HEK293 (cell line): ENCODE measurements around the gene TTC1.

Experiments
- CTCF ChIA-PET: fragments of 350-600 bp; formaldehyde crosslinking; extraction: SDS; loops from one replicate; lab custom pipeline; 2021; ENCODE audit warnings: antibody characterized with exemption; lab: Yijun Ruan, JAX
- POLR2A ChIA-PET: fragments of 300-600 bp; formaldehyde crosslinking; extraction: SDS; loops from one replicate; lab custom pipeline; 2020; ENCODE audit warnings: antibody characterized with exemption, inconsistent platforms; lab: Yijun Ruan, JAX
- H3K27ac ChIP-seq: fragments of 200-500 bp; sonication (Bioruptor generic); 2 replicates; pipeline ENCODE4 v1.5.1; 2014; ENCODE audit warnings: low read depth, low read length, control low read depth, inconsistent platforms; ENCODE audit errors: extremely low read depth
- H3K36me3 ChIP-seq, 2 experiments: fragments of 200-500 bp in 1 of 2; sonication (Bioruptor generic) in 1 of 2; 1 replicate in 1 of 2; 2 replicates in 1 of 2; pipeline ENCODE4 v1.5.1; 2014 to 2017; ENCODE audit warnings: inconsistent platforms in 2 of 2, low read length in 2 of 2; ENCODE audit not compliant: control insufficient read depth in 2 of 2, insufficient read depth in 1 of 2
- H3K4me1 ChIP-seq: fragments of 200-500 bp; sonication (Bioruptor generic); 2 replicates; pipeline ENCODE4 v1.5.1; 2014; ENCODE audit warnings: mild to moderate bottlenecking, low read length, inconsistent platforms; ENCODE audit not compliant: control insufficient read depth, insufficient read depth
- H3K4me3 ChIP-seq: 2 replicates; pipeline ENCODE4 v1.5.1; 2011; ENCODE audit warnings: low read depth, mild to moderate bottlenecking, control low read depth, low read length, moderate library complexity
- H3K9me3 ChIP-seq: fragments of 200-500 bp; sonication (Bioruptor generic); 2 replicates; pipeline ENCODE4 v1.5.1; 2014; ENCODE audit warnings: low read depth, low read length, inconsistent platforms; ENCODE audit not compliant: control insufficient read depth, insufficient read depth
- OSR2 ChIP-seq: fragments of 450-650 bp; formaldehyde crosslinking; IDR thresholded peaks from 2 replicates; pipeline ENCODE4 v1.5.1; 2016; ENCODE audit warnings: missing biosample characterization, missing genetic modification characterization
- OVOL3 ChIP-seq: fragments of 450-650 bp; formaldehyde crosslinking; IDR thresholded peaks from 2 replicates; pipeline ENCODE4 v1.5.1; 2016; ENCODE audit warnings: missing biosample characterization, missing genetic modification characterization
- PRDM1 ChIP-seq: fragments of 450-650 bp; formaldehyde crosslinking; IDR thresholded peaks from 2 replicates; pipeline ENCODE4; 2016; ENCODE audit warnings: missing biosample characterization, missing genetic modification characterization
- RBAK ChIP-seq: fragments of 450-650 bp; formaldehyde crosslinking; IDR thresholded peaks from 2 replicates; pipeline ENCODE4 v1.5.1; 2016; ENCODE audit warnings: missing biosample characterization, missing genetic modification characterization
- SETDB1 ChIP-seq: IDR thresholded peaks from one replicate; pipeline ENCODE4 v1.6.1; 2017; ENCODE audit warnings: mild to moderate bottlenecking, low read length, moderate library complexity, mixed read lengths; ENCODE audit not compliant: insufficient read length
- ZFHX2 ChIP-seq: fragments of 450-650 bp; formaldehyde crosslinking; conservative IDR thresholded peaks from 2 replicates; pipeline ENCODE4 v1.5.1; 2016; ENCODE audit warnings: missing biosample characterization, missing genetic modification characterization
- ZFP3 ChIP-seq: fragments of 450-650 bp; formaldehyde crosslinking; IDR thresholded peaks from 2 replicates; pipeline ENCODE4 v1.5.1; 2016; ENCODE audit warnings: low read depth, missing biosample characterization, missing genetic modification characterization
- ZNF146 ChIP-seq: fragments of 450-650 bp; formaldehyde crosslinking; IDR thresholded peaks from 2 replicates; pipeline ENCODE4 v1.5.1; 2016; ENCODE audit warnings: missing biosample characterization, missing genetic modification characterization
- ZNF157 ChIP-seq: fragments of 450-650 bp; formaldehyde crosslinking; IDR thresholded peaks from 2 replicates; pipeline ENCODE4 v1.5.1; 2016; ENCODE audit warnings: missing biosample characterization, missing genetic modification characterization
- ZNF16 ChIP-seq: fragments of 450-650 bp; formaldehyde crosslinking; IDR thresholded peaks from 2 replicates; pipeline ENCODE4 v1.5.1; 2016; ENCODE audit warnings: low read depth, missing biosample characterization, missing genetic modification characterization
- ZNF24 ChIP-seq: fragments of 450-650 bp; formaldehyde crosslinking; IDR thresholded peaks from 2 replicates; pipeline ENCODE4 v1.5.1; 2016; ENCODE audit warnings: missing biosample characterization, missing genetic modification characterization
- ZNF529 ChIP-seq: fragments of 450-650 bp; formaldehyde crosslinking; IDR thresholded peaks from 2 replicates; pipeline ENCODE4 v1.5.1; 2017; ENCODE audit warnings: missing genetic modification characterization, missing biosample characterization; ENCODE audit not compliant: insufficient replicate concordance
- ZNF561 ChIP-seq: fragments of 450-650 bp; IDR thresholded peaks from 2 replicates; pipeline ENCODE4 v1.5.1; 2018; ENCODE audit warnings: missing biosample characterization, missing genetic modification characterization, borderline replicate concordance
- ZNF654 ChIP-seq: fragments of 450-650 bp; formaldehyde crosslinking; IDR thresholded peaks from 2 replicates; pipeline ENCODE4 v1.5.1; 2016; ENCODE audit warnings: low read depth, missing biosample characterization, missing genetic modification characterization
- ZNF660 ChIP-seq: fragments of 450-650 bp; IDR thresholded peaks from 2 replicates; pipeline ENCODE4 v1.5.1; 2018; ENCODE audit warnings: missing biosample characterization, mild to moderate bottlenecking, missing genetic modification characterization
- ZNF768 ChIP-seq: fragments of 450-650 bp; formaldehyde crosslinking; IDR thresholded peaks from 2 replicates; pipeline ENCODE4 v1.5.1; 2018; ENCODE audit warnings: missing biosample characterization, mild to moderate bottlenecking, missing genetic modification characterization
- ZNF777 ChIP-seq: fragments of 450-650 bp; formaldehyde crosslinking; IDR thresholded peaks from 2 replicates; pipeline ENCODE4 v1.5.1; 2017; ENCODE audit warnings: missing biosample characterization, missing genetic modification characterization, borderline replicate concordance
- ZXDB ChIP-seq: fragments of 450-650 bp; formaldehyde crosslinking; IDR thresholded peaks from 2 replicates; pipeline ENCODE4 v1.5.1; 2016; ENCODE audit warnings: missing biosample characterization, missing genetic modification characterization
- TF ChIP-seq, protein P1 (sequence below): fragments of 450-650 bp; formaldehyde crosslinking; IDR thresholded peaks from 2 replicates; pipeline ENCODE4 v1.5.1; 2016; ENCODE audit warnings: missing biosample characterization, missing genetic modification characterization
- TF ChIP-seq, protein P2 (sequence below): fragments of 450-650 bp; formaldehyde crosslinking; IDR thresholded peaks from 2 replicates; pipeline ENCODE4 v1.5.1; 2016; ENCODE audit warnings: missing biosample characterization, missing genetic modification characterization, low read depth
- TF ChIP-seq, protein P3 (sequence below): fragments of 450-650 bp; formaldehyde crosslinking; IDR thresholded peaks from 2 replicates; pipeline ENCODE4 v1.5.1; 2016; ENCODE audit warnings: missing biosample characterization, missing genetic modification characterization

Gene TTC1

DNA sequence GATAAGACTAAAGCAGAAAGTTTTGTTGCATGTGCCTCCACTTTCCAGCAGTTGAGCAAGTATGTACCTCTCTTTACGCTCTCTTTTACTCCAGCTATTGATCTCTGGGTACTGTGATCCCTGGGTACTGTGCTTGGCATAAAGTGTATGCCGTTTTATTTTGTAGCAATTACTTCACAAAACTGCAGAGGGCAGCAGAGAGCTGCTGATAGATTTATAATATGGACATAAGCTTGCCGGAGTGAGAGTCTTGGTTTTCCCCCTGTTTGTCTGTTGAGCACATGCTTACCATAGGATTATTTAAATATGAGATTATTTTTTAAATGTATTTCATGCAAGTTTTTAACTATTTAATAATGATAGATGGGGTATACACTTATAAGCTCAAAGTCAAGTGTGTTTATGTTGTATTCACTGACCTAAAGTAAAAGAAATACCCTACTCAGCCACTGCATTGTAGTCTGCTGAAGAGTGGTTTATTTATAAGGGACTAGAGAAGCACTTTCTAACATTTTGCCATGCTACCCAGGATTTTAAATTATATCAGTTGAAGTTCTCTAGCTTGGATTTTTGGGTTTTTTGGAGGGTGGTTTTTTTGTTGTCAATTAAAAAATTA lies 13.0 kb downstream of the TTC1 start:
- H3K4me1 ChIP-seq: 0 out of 2 replicates have a peak, but pooled peaks cover 9% of the 10 kb centered on the region
- H3K36me3 ChIP-seq: peaks cover 15 to 57% of the 10 kb centered on the region in 2 experiments
- TF ChIP-seq ZNF529 (tag by site-specific recombination) (peak; percentile 4), ZNF654 (tag by site-specific recombination) (peak; percentile 53), ZNF561 (tag by site-specific recombination) (no peak), ZNF660 (tag by site-specific recombination) (peak; percentile 35; the same call in 1 of the 2 replicates), ZNF146 (no peak)
- TF ChIP-seq, protein P1, sequence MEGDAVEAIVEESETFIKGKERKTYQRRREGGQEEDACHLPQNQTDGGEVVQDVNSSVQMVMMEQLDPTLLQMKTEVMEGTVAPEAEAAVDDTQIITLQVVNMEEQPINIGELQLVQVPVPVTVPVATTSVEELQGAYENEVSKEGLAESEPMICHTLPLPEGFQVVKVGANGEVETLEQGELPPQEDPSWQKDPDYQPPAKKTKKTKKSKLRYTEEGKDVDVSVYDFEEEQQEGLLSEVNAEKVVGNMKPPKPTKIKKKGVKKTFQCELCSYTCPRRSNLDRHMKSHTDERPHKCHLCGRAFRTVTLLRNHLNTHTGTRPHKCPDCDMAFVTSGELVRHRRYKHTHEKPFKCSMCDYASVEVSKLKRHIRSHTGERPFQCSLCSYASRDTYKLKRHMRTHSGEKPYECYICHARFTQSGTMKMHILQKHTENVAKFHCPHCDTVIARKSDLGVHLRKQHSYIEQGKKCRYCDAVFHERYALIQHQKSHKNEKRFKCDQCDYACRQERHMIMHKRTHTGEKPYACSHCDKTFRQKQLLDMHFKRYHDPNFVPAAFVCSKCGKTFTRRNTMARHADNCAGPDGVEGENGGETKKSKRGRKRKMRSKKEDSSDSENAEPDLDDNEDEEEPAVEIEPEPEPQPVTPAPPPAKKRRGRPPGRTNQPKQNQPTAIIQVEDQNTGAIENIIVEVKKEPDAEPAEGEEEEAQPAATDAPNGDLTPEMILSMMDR (tag by site-specific recombination): peak; percentile 43
- ChIA-PET POLR2A (interaction anchor here (1.3 kb wide), 1 partner anchor 13 kb away, joined by 9 read pairs; the partner anchor contains the start of gene TTC1), CTCF (interaction anchor here (0.6 to 3.8 kb wide), 54 partner anchors 8 to 735 kb away, joined by 3 to 66 read pairs (median 5); partner anchors contain the start of gene TTC1)
- H3K4me3 ChIP-seq: no peak overlapping the region
- H3K9me3 ChIP-seq: no peaks in the 10 kb centered on the region
- H3K27ac ChIP-seq: no peak overlapping the region

DNA sequence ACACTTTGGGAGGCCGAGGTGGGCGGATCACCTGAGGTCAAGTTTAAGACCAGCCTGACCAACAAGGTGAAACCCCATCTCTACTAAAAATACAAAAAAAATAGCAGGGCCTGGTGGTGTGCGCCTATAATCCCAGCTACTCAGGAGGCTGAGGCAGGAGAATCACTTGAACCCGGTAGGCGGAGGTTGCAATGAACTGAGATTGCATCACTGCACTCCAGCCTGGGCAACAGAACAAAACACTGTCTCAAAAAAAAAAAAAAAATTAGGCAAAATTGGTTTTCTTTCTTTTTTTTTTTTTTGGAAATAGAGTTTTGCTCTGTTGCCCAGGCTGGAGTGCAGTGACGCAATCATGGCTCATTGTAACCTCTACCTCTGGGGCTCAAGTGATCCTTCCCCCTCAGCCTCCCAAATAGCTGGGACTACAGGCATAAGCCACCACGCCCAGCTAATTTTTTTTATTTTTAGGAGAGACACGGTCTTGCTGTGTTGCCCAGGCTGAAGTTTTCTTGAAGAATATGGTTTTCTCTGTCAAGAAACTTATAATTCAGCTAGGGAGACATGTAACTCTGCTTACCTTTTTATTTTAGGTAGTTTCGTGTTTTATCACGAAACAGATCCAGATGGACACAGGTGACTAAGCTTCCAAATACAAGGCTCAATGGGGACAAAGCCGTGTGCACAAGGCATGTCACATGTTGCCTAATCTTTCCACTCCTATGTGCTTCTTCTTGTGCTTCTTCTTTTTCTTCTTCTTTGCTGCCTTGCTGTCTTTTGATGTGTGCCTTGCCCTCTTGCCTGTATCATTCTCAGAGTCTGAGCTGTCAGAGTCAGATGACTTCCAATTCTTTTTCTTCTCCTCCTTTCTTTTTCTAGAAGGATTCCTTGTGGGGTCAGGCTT lies 14.3 kb downstream of the TTC1 start:
- ChIA-PET POLR2A (no interaction called here), CTCF (interaction anchor here (0.6 to 3.6 kb wide), 14 partner anchors 14 to 484 kb away, joined by 3 to 17 read pairs (median 4); partner anchors contain the start of gene TTC1)
- no peak overlapping the region for H3K27ac ChIP-seq
- no peak overlapping the region for H3K4me3 ChIP-seq
- H3K9me3 ChIP-seq: no peaks in the 10 kb centered on the region
- H3K4me1 ChIP-seq: 0 out of 2 replicates have a peak, but pooled peaks cover 9% of the 10 kb centered on the region
- peaks cover 20 to 54% of the 10 kb centered on the region in 2 experiments; a peak in 2 of 3 replicates for H3K36me3 ChIP-seq
- TF ChIP-seq ZFP3 (tag by site-specific recombination): no peak
- no peak for TF ChIP-seq ZFHX2 (tag by site-specific recombination)
- TF ChIP-seq, protein P2, sequence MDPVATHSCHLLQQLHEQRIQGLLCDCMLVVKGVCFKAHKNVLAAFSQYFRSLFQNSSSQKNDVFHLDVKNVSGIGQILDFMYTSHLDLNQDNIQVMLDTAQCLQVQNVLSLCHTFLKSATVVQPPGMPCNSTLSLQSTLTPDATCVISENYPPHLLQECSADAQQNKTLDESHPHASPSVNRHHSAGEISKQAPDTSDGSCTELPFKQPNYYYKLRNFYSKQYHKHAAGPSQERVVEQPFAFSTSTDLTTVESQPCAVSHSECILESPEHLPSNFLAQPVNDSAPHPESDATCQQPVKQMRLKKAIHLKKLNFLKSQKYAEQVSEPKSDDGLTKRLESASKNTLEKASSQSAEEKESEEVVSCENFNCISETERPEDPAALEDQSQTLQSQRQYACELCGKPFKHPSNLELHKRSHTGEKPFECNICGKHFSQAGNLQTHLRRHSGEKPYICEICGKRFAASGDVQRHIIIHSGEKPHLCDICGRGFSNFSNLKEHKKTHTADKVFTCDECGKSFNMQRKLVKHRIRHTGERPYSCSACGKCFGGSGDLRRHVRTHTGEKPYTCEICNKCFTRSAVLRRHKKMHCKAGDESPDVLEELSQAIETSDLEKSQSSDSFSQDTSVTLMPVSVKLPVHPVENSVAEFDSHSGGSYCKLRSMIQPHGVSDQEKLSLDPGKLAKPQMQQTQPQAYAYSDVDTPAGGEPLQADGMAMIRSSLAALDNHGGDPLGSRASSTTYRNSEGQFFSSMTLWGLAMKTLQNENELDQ (tag by site-specific recombination): no peak
- no peak for TF ChIP-seq ZNF777 (tag by site-specific recombination)
- TF ChIP-seq ZXDB (tag by site-specific recombination): no peak
- no peak for TF ChIP-seq OSR2 (tag by site-specific recombination)
- TF ChIP-seq ZNF157: no peak
- TF ChIP-seq, protein P3, sequence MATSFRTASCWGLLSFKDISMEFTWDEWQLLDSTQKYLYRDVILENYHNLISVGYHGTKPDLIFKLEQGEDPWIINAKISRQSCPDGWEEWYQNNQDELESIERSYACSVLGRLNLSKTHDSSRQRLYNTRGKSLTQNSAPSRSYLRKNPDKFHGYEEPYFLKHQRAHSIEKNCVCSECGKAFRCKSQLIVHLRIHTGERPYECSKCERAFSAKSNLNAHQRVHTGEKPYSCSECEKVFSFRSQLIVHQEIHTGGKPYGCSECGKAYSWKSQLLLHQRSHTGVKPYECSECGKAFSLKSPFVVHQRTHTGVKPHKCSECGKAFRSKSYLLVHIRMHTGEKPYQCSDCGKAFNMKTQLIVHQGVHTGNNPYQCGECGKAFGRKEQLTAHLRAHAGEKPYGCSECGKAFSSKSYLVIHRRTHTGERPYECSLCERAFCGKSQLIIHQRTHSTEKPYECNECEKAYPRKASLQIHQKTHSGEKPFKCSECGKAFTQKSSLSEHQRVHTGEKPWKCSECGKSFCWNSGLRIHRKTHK (tag by site-specific recombination): no peak
- TF ChIP-seq ZNF16 (tag by site-specific recombination): no peak
- TF ChIP-seq PRDM1 (tag by site-specific recombination): no peak
- no peak for TF ChIP-seq OVOL3
- no peak for TF ChIP-seq SETDB1
- no peak for TF ChIP-seq ZNF768 (tag by site-specific recombination)
- TF ChIP-seq RBAK (tag by site-specific recombination): no peak
- TF ChIP-seq ZNF24: no peak
